GM21786 (cell line): ENCODE measurements around the gene UGT1A7.

Source experiments
- ATAC-seq: cut with Tn5 transposase; IDR thresholded peaks from one replicate; pipeline ENCODE4 v1.9.1; 2021; ENCODE audit not compliant: unreplicated experiment

The UGT1A7 gene

DNA sequence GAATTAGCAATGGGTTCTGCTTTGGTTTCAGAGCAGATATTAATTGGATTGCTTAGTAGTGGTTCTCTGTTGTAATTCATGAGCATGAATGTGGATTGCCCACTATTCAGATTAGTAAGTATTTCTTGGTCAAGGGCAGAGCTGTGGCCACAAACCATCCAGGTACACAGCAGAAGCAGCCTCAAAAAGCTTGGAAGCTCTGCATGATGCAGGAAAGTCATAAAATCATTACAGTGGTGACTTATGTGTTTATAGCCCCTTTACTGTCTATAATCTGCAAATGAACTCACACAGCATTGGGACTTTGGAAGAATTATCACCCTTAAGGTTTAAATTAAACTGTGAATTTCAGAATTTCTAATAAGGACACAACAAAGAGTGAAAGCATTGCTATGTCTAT, 76.4 kb downstream of the UGT1A7 start:
- ATAC-seq, result no peak

DNA sequence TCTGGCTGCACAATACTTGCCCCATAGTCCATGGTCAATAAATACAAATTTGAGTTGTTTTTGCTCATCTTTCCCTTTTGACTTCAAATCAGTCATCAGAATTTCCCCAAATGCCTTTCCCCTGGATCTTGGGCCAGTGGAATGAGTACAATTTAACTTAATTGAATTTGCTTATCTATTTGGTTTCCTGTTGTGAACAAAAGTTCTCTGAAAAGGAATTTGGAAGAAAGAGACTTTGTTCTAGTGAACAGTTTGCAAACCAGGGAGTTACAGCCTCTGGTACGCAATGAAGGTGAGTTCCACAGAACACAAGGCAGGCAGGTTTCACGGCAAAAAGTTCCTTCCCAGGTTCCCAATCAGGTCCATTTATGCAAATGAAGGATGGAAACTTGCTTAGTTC, 77.1 kb downstream of the UGT1A7 start:
- ATAC-seq, result no peak

DNA sequence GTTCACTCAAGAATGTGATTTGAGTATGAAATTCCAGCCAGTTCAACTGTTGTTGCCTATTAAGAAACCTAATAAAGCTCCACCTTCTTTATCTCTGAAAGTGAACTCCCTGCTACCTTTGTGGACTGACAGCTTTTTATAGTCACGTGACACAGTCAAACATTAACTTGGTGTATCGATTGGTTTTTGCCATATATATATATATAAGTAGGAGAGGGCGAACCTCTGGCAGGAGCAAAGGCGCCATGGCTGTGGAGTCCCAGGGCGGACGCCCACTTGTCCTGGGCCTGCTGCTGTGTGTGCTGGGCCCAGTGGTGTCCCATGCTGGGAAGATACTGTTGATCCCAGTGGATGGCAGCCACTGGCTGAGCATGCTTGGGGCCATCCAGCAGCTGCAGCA, 78.3 kb downstream of the UGT1A7 start, which contains the start of gene UGT1A1:
Gene UGT1A1 (plus strand): TSS at position 228 of the 400 bp plus-strand sequence. CDS start 18 bp downstream, at position 246.
- ATAC-seq, result no peak

DNA sequence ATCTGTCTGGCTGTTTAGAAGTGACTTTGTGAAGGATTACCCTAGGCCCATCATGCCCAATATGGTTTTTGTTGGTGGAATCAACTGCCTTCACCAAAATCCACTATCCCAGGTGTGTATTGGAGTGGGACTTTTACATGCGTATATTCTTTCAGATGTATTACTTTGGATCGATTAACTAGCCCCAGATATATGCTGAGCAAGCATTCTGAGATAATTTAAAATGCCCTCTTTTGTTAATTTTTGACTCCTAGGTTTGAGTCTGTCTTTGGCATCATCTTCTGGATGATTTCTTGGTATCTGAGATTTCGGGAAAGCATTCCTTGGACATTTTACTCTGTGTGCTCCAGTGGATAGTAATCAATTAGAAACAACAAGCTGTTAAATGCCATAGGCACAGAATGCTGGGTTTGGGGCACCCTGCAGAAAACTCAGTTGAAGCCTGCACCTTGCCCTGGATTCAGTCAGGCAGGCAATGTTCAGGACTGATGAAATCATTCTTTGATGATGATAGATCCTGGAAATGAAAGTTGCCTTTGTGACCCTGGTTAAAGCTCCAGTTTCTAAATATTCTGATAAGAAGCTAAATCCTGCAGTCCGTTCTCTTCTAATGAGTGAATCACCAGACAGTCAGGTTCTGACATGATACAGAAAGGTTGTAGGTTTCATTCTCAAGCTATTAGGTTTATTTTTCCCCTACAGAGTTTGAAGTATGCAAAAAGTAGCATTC, 79.5 kb downstream of the UGT1A7 start:
- ATAC-seq, result no peak

DNA sequence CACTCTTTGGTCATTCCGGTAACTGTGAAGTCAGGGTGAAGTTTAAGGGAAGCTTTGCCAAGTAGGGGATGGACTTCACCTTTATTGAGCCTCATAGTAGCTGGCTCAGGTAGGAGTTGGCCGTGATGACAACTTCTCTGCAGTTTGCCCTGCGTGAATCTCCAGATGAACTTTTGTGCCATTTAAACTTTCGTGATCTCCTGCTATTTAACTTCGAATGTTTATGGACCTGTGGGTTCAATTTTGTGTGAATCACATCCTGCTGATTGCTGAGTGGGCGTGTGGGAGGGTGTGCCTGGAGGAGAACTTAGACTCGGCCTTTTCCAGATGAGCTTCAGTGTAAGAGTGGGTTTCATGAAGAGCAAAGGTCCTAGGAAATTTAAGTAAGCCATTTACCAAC, 82.6 kb downstream of the UGT1A7 start:
- ATAC-seq, result no peak

DNA sequence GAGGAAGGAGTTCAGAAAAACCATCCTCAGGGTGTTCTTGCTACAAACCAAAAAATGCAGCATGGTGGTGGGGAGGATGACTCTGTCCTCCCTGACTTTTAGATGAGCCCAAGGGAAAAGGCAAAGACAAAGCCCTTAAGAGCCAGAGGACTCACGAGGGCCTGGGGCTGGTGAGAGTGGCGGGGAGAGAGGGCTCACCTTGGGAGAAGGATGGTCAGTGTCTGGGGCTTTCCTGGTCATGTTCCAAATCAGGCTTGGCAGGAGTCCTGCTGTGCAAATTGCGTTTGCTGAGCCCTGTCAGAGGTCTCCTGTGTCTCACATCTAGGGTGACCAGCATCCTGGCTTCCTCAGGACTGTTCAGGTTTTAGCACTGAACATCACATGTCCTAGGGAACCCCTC, 83.1 kb downstream of the UGT1A7 start:
- no peak for ATAC-seq

DNA sequence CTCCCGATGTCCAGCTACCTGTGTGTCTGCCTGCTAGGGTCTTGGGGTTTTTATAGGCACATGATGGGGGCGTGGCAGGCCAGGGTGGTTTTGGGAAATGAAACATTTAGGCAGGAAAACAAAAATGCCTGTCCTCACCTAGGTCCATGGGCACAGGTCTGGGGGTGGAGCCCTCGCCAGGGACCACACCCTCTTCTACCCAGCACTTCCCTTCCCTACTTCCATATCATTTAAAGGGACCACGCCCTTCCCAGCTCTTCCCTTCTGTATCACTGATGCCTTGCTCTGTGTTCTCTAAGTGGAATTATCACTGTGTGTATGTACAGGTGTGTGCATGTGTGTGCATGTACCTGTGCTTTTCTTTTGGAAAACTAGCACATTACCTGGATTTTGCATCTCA, 84.7 kb downstream of the UGT1A7 start:
- ATAC-seq, result no peak

DNA sequence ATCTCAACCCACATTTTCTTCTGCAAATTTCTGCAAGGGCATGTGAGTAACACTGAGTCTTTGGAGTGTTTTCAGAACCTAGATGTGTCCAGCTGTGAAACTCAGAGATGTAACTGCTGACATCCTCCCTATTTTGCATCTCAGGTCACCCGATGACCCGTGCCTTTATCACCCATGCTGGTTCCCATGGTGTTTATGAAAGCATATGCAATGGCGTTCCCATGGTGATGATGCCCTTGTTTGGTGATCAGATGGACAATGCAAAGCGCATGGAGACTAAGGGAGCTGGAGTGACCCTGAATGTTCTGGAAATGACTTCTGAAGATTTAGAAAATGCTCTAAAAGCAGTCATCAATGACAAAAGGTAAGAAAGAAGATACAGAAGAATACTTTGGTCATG, 86.4 kb downstream of the UGT1A7 start:
- ATAC-seq, result no peak

DNA sequence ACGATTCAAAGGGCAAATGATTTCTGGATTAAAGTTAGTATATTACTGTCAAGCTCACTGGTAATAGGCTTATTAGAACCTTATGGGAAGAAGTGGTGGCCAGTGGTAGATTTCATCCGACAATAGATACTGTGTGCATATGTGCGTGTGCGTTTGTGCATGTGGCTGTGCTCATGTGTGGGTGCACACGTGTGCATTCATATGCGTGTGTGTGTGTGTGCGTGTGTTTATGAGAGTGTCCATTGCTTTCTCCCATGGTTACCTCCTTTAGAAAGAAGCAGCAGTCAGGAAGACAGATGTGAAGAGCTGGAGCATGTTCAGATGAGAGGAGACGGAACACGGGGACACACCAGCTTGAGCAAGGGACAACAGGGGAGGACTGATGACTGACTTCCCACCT, 87.6 kb downstream of the UGT1A7 start:
- ATAC-seq, result no peak

DNA sequence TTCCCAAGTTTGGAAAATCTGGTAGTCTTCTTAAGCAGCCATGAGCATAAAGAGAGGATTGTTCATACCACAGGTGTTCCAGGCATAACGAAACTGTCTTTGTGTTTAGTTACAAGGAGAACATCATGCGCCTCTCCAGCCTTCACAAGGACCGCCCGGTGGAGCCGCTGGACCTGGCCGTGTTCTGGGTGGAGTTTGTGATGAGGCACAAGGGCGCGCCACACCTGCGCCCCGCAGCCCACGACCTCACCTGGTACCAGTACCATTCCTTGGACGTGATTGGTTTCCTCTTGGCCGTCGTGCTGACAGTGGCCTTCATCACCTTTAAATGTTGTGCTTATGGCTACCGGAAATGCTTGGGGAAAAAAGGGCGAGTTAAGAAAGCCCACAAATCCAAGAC, 90.5 kb downstream of the UGT1A7 start:
- ATAC-seq, result no peak

DNA sequence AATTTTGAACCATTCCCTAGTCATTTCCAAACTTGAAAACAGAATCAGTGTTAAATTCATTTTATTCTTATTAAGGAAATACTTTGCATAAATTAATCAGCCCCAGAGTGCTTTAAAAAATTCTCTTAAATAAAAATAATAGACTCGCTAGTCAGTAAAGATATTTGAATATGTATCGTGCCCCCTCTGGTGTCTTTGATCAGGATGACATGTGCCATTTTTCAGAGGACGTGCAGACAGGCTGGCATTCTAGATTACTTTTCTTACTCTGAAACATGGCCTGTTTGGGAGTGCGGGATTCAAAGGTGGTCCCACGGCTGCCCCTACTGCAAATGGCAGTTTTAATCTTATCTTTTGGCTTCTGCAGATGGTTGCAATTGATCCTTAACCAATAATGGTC, 90.9 kb downstream of the UGT1A7 start:
- no peak for ATAC-seq

DNA sequence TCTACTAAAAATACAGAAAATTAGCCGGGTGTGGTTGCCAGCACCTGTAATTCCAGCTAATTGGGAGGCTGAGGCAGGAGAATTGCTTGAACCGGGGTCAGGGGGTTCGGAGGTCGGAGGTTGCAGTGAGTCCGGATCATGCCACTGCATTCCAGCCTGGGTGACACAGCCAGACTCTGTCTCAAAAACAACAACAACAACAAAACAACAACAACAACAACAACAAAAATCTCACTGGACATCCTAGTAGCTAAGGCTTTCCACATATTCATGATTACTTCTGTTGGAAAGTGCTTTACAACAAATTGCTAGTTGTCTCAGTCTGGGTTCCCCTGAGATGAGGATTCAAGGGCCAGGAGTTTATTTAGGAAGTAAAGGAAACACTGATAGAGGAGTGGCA, 92.2 kb downstream of the UGT1A7 start:
- no peak for ATAC-seq

DNA sequence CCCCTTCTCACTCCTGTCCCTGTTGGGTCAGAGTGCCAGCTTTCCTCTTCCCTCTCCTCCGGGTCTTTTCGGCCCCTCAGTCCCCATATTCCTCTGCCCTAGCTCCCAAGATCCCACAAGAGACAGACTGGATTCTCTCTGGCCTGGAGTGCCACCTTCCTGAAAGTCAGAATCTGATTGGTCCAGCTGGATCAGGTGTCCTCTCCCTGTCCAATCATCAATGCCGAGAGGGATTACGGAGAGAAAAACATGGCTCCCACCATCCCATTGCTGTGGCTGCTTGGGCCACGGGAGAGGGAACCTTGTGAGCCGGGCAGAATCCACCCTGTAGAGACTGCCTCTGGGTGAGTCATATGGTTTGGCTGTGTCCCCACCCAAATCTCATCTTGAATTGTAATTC, 93.7 kb downstream of the UGT1A7 start:
- ATAC-seq, result no peak

DNA sequence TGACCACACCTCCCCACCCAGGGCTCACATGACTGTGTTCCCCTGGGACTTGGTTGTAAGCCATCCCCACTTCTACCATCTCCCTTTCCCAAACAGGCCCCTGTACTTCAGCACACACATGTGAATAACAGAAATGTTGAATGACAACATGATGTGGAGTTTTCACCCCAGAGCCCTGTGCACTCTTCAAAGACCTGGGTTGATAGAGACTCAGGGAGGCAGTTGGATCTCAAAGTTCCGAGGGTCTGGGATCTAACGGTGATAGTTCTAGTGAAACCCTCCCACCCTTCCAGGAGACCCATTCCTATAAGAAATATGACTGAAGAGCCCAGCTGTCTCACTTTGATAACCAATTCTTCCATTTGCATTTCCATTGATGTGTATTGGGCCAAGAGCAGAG, 96.3 kb downstream of the UGT1A7 start, which contains the start of gene MROH2A:
Gene MROH2A (plus strand): TSS at position 301 of the 400 bp plus-strand sequence. CDS start 1,029 bp downstream, outside the sequence.
- ATAC-seq, result no peak

DNA sequence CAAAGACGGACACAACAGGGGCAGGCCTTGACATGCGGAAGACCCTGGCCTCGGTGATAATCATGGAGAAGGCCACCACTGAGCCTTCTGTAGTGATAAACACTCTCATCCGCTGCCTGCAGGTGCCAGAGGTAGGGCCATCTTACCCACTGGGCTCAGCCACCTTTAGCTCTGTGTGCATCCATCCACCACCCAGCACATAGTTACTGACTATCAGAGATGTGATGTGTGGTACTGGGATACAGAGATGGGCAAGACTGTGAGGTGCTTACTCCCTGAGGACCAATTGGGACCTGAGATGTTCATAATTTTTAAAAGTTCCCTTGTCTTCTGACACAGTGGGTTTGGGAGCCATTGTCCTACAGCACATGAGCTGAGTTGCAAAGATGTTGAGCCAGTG, 98.0 kb downstream of the UGT1A7 start:
- ATAC-seq, result no peak

DNA sequence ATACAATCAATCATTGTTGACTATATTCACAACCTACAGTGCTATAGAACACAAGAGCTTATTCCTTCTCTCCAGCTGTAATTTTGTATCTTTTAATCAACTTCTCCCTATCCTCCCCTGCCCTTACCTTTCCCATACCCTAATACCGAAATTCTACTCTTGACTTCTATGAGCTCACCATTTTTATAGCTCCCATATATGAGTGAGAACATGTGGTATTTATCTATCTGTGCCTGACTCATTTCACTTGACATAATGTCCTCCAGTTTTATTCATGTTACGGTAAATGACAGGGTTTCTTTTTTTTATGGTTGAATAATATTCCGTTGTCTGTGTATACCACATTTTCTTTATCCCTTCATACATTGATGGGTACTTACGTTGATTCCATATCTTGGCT, 99.1 kb downstream of the UGT1A7 start:
- no peak for ATAC-seq

DNA sequence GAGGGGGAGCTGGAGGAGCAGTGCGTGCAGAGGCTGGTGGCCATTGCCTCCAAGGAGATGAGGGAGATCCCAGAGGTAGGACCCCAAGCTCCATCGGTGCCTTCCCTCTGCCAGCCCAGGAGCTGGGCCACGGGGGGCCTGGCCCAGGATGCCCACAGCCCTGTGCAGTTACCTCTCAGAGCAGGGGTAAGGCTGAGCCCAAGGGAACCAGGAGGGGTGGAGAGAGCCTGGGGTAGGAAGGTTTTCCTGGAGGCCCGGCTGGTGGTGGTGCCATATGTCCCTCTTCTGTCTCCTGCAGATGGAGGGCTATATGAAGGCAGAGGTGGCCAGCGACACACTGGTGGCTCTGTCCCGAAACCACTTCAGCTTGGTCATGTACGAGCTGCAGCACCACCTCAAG, 107.9 kb downstream of the UGT1A7 start:
- no peak for ATAC-seq

DNA sequence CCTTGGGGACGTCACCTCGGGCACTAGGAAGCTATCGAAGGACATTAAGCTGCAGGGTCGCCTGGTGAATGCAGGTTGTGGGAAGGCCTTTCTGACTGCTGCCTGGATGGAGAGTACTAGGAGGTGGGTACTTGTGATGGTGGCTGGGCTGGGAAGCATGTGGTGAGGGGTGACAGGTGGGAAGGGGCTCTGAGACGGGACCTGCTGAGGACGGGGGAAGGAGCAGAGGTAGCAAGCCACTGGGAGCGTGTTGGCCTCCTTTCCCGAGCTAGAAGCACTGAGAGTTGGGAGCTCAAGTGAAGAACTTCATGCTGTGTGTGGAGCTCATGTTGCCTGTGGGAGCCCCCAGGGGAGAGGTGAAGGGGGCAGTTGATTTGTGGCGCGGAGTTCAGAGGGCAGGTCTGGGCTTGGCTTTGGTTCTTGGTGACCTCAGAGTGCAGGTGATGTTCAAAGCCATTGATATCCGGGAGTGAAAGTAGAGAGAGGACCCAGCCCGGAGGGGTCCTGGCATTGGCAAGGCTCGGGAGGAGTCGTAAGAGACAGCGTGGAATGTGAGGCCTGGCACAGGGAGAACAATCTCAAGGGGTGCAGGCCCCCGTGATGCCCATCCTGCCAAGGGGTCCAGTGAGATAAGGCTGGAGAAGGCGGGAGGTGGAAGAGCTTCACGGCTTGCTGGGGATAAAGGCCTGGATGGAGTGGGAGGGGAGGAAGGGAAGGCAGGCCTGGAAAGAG, 109.6 kb downstream of the UGT1A7 start:
- no peak for ATAC-seq

DNA sequence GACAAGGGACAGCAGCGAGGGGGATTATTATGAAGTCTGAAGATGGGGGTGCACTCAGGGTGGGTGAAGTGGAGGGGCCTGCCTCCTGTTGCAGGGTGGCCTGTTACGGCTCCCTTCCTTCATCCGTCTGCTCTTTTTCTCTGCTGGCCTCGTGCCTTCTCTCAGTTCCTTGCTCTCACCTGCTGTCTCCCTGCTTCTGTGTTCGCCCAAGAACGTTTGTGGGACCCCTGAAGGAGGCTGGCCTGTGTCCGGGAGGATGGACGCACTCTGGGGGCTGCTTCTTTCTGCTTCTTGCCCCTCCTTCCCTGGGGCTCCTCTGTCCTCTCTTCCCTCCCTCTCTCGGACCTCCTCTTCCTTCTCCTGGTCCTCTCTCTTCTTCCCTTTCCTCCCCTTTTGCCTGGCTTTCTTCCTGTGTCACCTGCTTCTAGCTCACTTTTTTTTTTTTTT, 110.2 kb downstream of the UGT1A7 start:
- no peak for ATAC-seq

DNA sequence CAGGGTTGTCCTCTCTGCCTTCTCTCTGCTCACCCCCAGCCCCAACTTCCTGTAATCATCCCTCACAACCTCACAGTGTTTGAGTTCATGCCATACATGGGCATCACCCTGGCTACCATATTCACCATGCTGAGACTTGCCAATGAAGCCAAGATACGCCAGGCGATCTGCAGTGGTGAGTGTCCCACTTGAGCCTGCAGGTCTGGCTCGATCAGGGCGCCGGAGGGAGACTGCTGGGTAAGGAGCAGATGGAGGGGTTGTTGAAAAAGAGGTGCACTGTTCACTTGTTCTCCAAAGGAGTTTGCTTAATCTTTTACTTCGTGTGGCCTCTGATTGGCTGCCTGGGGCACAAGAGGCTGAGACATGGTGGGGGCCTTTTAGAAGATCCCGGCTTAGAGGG, 111.0 kb downstream of the UGT1A7 start:
- no peak for ATAC-seq

DNA sequence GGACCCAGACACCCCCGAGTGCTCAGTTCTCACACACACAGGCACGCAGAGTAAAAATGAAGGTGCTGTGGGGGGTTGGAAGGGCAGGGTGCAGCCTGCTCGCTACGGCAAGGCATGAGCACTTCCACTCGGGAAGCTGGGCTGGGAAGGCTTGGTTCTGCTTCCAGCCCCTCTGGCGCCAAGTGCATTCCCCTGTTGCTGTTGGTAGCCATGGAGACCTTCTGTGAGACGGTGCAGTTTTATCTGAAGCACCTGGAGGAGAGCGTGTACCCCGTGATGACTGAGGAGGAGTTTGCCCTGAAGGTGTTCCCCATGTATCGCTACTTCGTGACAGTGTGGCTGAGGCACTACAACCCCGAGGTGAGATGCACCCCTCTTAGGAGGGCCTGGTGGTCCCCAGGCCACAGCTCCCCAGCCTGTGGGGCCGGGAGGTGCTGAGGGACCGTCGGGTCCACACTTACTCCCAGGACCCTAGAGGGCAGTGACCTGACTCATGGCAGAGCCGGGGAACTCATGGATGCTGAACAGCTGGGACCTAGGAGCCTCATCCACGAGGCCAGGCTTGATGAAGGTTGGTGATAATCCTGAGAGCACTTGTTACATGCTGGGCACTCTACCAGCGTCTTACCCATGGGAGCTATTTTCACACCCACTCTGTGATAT, 111.9 kb downstream of the UGT1A7 start:
- no peak for ATAC-seq

DNA sequence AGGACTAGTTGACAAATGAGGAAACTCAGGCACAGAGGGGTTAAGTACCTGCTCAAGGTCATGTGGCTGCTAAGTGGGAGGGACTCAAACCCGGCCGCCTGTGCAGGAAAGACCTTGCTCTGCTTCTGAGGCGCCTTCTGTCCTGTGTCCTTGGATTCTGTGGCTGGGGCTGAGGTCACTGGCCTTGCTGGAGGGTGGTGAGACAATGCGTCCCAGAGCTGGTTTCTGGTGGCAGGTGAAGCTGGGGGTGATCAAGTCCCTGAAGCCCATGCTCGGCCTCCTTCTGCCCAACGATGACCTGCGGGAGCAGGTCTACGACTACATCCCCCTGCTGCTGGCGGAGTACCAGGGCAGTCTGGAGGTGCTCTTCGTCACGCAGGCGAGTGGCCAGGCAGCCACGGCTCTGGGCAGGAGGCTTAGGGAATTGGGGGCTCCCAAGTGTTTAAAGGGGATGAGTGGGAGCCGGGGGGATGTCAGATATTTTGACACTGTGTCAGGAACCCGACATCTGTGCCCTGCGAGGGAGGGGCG, 112.5 kb downstream of the UGT1A7 start:
- ATAC-seq, result no peak
